H4 (cell line): ENCODE data around the gene PEG3. TPM values are rescaled to one million over a fixed set of nuclear protein-coding genes. Genes with fewer than 3 reads are reported as not detected.
"Not testable (repeated sequence)": the region's sequence is repeated elsewhere in the genome, so short reads cannot be mapped to it uniquely, and the experiment has no call there.

Experiments
- DNase-seq: peaks from one replicate; pipeline ENCODE4 v3.0.0-alpha.2; 2015; ENCODE audit warnings: low spot score
- total RNA-seq: library from RNA; depleted of rRNA; stranded (reverse); fragments of >200 nt; shearing (Covaris generic); gene quantifications from 2 replicates; pipeline ENCODE4 v1.2.3, GENCODE V29; 2014; rRNA removed

PEG3 gene
- 0.90 and 2.8 TPM in 2 replicates for total RNA-seq

- DNase-seq = no peak
Observed at GRCh38 chr19:56840451-56841192, at the start of gene PEG3, which contains the start of gene ZIM2. TSS of gene PEG3 (minus strand) at chr19:56840726. CDS start at chr19:56824655, 16,071 bp downstream. TSS of gene ZIM2 (minus strand) at chr19:56840726. CDS start at chr19:56824277, 16,449 bp downstream.

- no peak for DNase-seq
Observed at GRCh38 chr19:56885173-56885985, 44.9 kb upstream of the PEG3 start.

GRCh38 chr19:56884441-56884840 is 43.9 kb upstream of the PEG3 start:
- no peak for DNase-seq

GRCh38 chr19:56880592-56881190 is 40.2 kb upstream of the PEG3 start:
- no peak for DNase-seq

GRCh38 chr19:56877069-56877715 is 36.7 kb upstream of the PEG3 start:
- DNase-seq = no peak

- no peak for DNase-seq
Observed at GRCh38 chr19:56875717-56876116, 35.2 kb upstream of the PEG3 start.

- no peak for DNase-seq
Observed at GRCh38 chr19:56874530-56874929, 34.0 kb upstream of the PEG3 start.

- DNase-seq = no peak
Observed at GRCh38 chr19:56873493-56873892, 33.0 kb upstream of the PEG3 start.

GRCh38 chr19:56869886-56870285 is 29.4 kb upstream of the PEG3 start:
- no peak for DNase-seq

- DNase-seq = no peak
Observed at GRCh38 chr19:56868446-56868845, 27.9 kb upstream of the PEG3 start.

- no peak for DNase-seq
Observed at GRCh38 chr19:56866538-56866937, 26.0 kb upstream of the PEG3 start.

- no peak for DNase-seq
Observed at GRCh38 chr19:56864443-56865125, 24.1 kb upstream of the PEG3 start.

- DNase-seq = no peak
Observed at GRCh38 chr19:56862741-56863140, 22.2 kb upstream of the PEG3 start.

- not testable (repeated sequence) for DNase-seq
Observed at GRCh38 chr19:56860409-56860808, 19.9 kb upstream of the PEG3 start.

GRCh38 chr19:56858026-56858425 is 17.5 kb upstream of the PEG3 start:
- DNase-seq = no peak

- no peak for DNase-seq
Observed at GRCh38 chr19:56856822-56857221, 16.3 kb upstream of the PEG3 start.

- not testable (repeated sequence) for DNase-seq
Observed at GRCh38 chr19:56852361-56852760, 11.8 kb upstream of the PEG3 start.

- no peak for DNase-seq
Observed at GRCh38 chr19:56848166-56848565, 7.6 kb upstream of the PEG3 start.

- DNase-seq = no peak
Observed at GRCh38 chr19:56842412-56842811, 1.9 kb upstream of the PEG3 start.

- no peak for DNase-seq
Observed at GRCh38 chr19:56841193-56841543, 642 bp upstream of the PEG3 start.

- DNase-seq = peak; percentile 87
Observed at GRCh38 chr19:56839652-56840450, 675 bp downstream of the PEG3 start.
